Bronchial epithelial cell (primary cell): ENCODE measurements around the gene TRAPPC12. TPM values are rescaled to one million over a fixed set of nuclear protein-coding genes. Genes with fewer than 3 reads are reported as not detected.

Experiments
- DNase-seq: peaks from one replicate; pipeline ENCODE4 v3.0.0-alpha.2; 2010; ENCODE audit warnings: low read depth
- FAIRE-seq: peaks from 2 replicates; lab custom pipeline; 2011; peaks lifted over from hg19 to GRCh38; lab: Jason Lieb, UNC
- H3K27me3 ChIP-seq: 2 replicates; pipeline ENCODE4 v1.5.1; 2011; ENCODE audit warnings: low read length; ENCODE audit not compliant: control insufficient read depth, insufficient read depth
- H3K36me3 ChIP-seq: 2 replicates; pipeline ENCODE4 v1.5.1; 2011; ENCODE audit warnings: low read length; ENCODE audit not compliant: control insufficient read depth, insufficient read depth
- H3K4me3 ChIP-seq: 2 replicates; pipeline ENCODE4 v1.5.1; 2011; ENCODE audit warnings: mild to moderate bottlenecking, low read depth, low read length, control low read depth
- total RNA-seq: library from RNA; depleted of rRNA; stranded (reverse); fragments of >200 nt; gene quantifications from 2 replicates; pipeline ENCODE4 v1.2.1, GENCODE V29; 2014
- TF ChIP-seq, protein P1 (sequence below): IDR thresholded peaks from 2 replicates; pipeline ENCODE4 v1.5.1; 2011; ENCODE audit warnings: mild to moderate bottlenecking, moderate library complexity, low read length, control low read depth, inconsistent platforms; ENCODE audit not compliant: insufficient read depth, severe bottlenecking

TRAPPC12 gene
- total RNA-seq, 1 donor from 2014 or later: 52.9 TPM

DNA sequence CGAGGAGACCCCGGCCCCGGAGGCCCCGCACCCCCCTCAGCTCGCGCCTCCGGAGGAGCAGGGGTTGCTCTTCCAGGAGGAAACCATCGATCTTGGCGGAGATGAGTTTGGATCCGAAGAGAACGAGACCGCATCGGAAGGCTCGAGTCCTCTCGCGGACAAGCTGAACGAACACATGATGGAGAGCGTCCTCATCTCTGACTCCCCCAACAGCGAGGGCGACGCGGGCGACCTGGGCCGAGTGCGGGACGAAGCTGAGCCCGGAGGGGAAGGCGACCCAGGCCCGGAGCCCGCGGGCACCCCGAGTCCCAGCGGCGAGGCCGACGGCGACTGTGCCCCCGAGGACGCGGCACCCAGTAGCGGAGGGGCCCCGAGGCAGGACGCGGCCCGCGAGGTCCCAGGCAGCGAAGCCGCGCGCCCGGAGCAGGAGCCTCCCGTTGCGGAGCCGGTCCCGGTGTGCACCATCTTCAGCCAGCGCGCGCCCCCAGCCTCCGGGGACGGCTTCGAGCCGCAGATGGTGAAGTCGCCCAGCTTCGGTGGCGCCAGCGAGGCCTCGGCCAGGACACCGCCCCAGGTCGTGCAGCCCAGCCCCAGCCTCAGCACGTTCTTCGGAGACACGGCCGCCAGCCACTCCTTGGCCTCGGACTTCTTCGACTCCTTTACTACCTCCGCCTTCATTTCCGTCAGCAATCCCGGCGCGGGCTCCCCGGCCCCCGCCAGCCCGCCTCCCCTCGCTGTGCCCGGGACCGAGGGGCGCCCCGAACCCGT lies 8.3 kb downstream of the TRAPPC12 start:
- FAIRE-seq: no peak

DNA sequence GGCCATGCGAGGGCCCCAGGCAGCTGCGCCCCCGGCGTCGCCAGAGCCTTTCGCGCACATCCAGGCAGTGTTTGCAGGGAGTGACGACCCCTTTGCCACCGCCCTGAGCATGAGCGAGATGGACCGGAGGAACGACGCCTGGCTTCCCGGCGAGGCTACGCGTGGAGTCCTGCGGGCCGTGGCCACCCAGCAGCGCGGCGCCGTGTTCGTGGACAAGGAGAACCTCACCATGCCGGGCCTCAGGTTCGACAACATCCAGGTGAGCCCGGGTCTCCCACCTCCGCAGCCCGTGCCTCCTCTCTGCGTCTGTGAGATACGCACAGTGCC lies 8.9 kb downstream of the TRAPPC12 start:
- Histone ChIP-seq H3K27me3 (no peaks in the 10 kb centered on the region), H3K36me3 (peaks cover 18% of the 10 kb centered on the region), H3K4me3 (no peak overlapping the region)
- no peak for FAIRE-seq
- no peak for DNase-seq
- TF ChIP-seq, protein P1, sequence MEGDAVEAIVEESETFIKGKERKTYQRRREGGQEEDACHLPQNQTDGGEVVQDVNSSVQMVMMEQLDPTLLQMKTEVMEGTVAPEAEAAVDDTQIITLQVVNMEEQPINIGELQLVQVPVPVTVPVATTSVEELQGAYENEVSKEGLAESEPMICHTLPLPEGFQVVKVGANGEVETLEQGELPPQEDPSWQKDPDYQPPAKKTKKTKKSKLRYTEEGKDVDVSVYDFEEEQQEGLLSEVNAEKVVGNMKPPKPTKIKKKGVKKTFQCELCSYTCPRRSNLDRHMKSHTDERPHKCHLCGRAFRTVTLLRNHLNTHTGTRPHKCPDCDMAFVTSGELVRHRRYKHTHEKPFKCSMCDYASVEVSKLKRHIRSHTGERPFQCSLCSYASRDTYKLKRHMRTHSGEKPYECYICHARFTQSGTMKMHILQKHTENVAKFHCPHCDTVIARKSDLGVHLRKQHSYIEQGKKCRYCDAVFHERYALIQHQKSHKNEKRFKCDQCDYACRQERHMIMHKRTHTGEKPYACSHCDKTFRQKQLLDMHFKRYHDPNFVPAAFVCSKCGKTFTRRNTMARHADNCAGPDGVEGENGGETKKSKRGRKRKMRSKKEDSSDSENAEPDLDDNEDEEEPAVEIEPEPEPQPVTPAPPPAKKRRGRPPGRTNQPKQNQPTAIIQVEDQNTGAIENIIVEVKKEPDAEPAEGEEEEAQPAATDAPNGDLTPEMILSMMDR: no peak

More for the DNA sequence above, 8.3 kb downstream of the TRAPPC12 start:
- DNase-seq: no peak
- peaks cover 18% of the 10 kb centered on the region for H3K36me3 ChIP-seq
- TF ChIP-seq, protein P1: no peak
- H3K27me3 ChIP-seq: no peaks in the 10 kb centered on the region
- H3K4me3 ChIP-seq: no peak overlapping the region

DNA sequence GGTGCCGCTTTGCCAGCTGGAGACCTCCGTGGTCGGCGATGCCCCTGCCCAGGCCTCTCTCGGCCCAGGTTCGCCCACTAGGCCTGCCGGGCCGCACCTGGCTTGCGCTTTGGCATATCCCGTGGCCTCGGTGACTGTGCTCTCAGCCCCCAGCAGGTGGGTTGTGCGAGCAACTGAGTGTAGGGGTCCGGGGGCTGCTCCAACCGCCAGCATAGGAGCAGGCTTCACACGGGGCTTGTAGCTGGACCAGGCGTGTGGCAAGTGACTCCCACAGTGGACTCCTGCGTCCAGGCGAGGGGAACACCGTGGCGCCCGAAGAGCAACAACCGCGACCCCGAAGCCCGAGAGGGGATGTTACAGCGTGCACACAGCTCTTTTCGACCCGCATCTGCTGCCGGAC lies 9.7 kb downstream of the TRAPPC12 start:
- Histone ChIP-seq H3K36me3 (peaks cover 18% of the 10 kb centered on the region), H3K27me3 (no peaks in the 10 kb centered on the region), H3K4me3 (no peak overlapping the region)
- TF ChIP-seq, protein P1: no peak
- no peak for FAIRE-seq
- DNase-seq: no peak

DNA sequence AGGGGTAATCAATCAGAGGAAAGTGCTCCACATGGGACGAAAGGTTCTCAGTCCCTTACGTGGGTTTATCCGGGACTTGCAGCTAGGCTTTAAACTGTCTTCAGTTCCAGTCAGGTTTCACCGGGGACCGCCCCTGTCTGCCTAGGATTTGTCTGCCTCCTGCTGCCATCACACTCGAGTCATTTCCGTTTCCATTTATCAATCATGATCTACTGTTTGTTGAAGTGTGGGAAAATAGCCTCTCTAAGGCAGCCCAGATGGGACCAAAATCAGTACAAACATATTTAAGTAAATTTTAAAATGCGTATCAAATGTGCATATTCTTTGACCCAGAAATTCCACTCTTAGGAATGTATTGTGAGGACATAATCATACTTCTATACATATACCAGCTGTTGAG lies 10.5 kb downstream of the TRAPPC12 start:
- TF ChIP-seq, protein P1: no peak
- Histone ChIP-seq H3K4me3 (no peak overlapping the region), H3K36me3 (peaks cover 18% of the 10 kb centered on the region), H3K27me3 (no peaks in the 10 kb centered on the region)
- DNase-seq (no peak), FAIRE-seq (no peak)

DNA sequence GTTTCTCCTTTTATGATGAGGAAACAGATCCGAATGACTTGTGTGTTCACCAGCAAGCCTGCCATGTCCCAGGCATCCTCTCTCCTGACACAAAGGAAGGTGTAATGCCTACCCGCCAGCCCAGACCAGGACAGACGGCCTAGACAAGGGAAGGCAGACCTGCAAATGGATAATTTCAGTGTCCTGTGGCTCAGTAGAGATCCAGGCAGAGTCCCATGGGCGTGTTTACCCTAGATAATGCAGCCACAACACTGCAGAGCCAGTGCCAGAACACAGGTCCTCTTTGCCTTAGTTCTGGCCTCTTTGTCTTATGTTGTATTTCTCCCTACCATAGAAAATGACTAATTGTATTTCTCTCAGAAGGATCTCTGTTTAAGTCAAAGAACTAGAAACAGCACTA lies 12.7 kb downstream of the TRAPPC12 start:
- FAIRE-seq (no peak), DNase-seq (no peak)
- Histone ChIP-seq H3K4me3 (no peak overlapping the region), H3K27me3 (no peaks in the 10 kb centered on the region), H3K36me3 (peaks cover 17% of the 10 kb centered on the region)
- TF ChIP-seq, protein P1: no peak

DNA sequence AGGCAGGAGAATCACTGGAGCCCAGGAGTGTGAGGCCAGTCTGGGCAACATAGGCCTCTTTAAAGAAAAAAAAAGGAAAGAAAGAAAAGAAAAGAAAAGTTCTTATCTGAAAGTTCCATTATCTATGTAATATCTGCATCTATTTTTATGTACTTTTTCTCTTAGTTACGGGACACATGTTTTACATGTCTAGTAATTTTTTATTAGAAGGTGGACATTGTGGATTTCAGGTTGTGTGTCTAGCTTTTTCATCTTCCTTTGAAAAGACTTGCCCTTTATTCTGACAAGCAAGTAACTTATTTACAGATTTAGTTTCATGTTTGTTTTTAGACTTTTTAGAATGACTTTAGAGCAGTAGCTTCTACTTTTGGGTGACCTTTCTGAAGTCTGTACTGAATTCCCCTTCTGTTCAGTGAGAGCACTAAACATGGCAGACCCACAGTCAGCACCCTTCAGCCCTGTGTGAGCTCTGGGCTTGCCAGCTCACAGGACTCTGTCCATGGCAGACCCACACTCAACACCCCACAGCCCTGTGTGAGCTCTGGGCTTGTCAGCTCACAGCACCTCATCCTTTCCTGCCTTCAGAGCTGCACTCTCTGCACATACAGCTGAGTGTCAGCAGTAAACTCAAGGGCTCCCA lies 17.5 kb downstream of the TRAPPC12 start:
- H3K36me3 ChIP-seq: peaks cover 11% of the 10 kb centered on the region
- no peaks in the 10 kb centered on the region for H3K27me3 ChIP-seq
- no peak for FAIRE-seq
- H3K4me3 ChIP-seq: no peak overlapping the region
- no peak for DNase-seq
- TF ChIP-seq, protein P1: no peak
